ENCODE measurements around the gene LIMCH1. TPM values are rescaled to one million over a fixed set of nuclear protein-coding genes. Genes with fewer than 3 reads are reported as not detected.
"Not testable (repeated sequence)": the region's sequence is repeated elsewhere in the genome, so short reads cannot be mapped to it uniquely, and the experiment has no call there.

The LIMCH1 gene
- total RNA-seq, 1 experiment from 2014 or later, result 49.4 TPM

DNA sequence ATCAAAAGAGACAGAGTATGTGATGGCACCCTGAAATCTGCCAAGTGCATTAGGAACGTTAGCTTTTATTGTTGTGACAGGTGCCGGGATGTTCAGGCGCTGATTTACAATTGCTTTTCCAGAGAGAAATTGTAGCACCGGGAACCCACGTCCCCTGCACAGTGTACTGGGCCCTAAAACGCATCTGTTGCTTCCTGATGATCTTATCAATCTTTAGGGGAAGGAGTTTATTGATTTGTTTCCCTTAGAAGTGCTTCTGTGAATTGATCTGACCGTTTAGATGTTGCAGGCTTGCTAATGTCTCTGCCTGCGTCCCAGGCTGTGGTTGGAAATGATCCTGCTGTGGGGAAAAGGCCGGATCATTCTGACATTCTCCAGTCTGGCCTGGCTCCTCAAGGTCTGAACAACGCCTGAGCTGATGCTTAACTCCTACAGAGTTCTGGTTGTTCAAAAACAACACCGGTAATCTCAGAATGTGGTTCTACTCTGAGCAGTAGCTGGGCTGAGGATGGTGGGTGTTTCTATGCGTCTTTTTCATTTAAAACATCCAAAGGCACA, 193.7 kb downstream of the LIMCH1 start:
- no peak overlapping the region for H3K4me3 ChIP-seq
- DNase-seq, result no peak
- no peaks in the 10 kb centered on the region for H3K9me3 ChIP-seq
- no peaks in the 10 kb centered on the region for H3K27me3 ChIP-seq
- H3K36me3 ChIP-seq, result no peaks in the 10 kb centered on the region

DNA sequence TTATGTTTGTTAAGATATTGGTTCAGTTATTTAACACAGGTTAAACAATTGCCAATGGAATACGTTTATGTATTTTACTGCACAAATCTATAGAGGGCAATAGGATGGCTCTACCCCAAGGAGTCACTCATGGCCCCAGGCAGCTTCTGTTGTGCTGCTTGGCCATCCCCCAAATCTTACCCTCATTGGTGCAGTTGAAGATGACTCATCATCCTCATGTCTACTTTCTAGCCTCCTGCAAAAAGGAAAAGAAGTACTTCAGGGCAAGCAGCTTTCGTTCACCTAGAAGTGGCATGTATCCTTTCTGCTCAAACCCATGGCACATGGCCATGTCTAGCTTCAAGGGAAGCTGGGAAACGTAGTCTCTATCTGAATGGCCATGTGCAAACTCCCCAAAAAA, 196.4 kb downstream of the LIMCH1 start:
- no peak for DNase-seq
- no peaks in the 10 kb centered on the region for H3K27me3 ChIP-seq
- H3K9me3 ChIP-seq, result no peaks in the 10 kb centered on the region
- no peaks in the 10 kb centered on the region for H3K36me3 ChIP-seq
- H3K4me3 ChIP-seq, result no peak overlapping the region

DNA sequence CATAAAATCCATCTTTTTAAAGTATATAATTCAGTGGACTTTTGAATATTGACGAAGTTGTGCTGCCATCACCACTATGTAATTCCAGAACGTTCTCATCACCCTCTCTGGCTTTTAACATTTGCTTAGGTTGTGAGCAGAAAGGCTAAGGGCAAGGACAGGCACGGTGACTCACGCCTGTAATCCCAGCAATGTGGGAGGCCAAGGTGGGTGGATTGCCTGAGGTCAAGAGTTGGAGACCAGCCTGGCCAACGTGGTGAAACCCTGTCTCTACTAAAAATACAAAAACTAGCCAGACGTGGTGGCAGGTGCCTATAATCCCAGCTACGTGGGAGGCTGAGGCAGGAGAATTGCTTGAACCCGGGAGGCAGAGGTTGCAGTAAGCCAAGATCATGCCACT, 199.5 kb downstream of the LIMCH1 start:
- H3K4me3 ChIP-seq, H3K36me3 ChIP-seq, H3K27me3 ChIP-seq, H3K9me3 ChIP-seq: not testable (repeated sequence)
- DNase-seq, result peak; percentile 27

DNA sequence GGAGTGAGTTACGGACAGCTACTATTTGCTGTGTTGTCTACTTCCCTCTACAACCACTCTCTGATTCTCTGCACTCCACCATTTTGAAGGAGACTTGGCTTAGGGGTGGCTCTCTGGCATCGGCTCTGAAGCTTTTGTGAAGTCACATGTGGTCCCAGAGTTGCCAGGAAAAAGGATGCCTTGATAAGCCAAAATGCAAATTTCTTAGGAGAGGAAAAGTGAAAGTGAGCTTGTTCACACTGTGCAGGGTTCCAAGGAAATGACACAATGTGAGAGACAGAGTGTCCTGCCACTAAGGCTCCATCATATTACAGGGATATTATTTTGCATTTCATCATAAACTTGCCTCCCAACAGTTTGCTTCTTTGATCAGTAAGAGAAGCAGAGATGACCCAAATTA, 203.4 kb downstream of the LIMCH1 start:
- H3K27me3 ChIP-seq, result no peaks in the 10 kb centered on the region
- DNase-seq, result no peak
- H3K9me3 ChIP-seq, result no peaks in the 10 kb centered on the region
- H3K4me3 ChIP-seq, result no peak overlapping the region
- H3K36me3 ChIP-seq, result no peaks in the 10 kb centered on the region

DNA sequence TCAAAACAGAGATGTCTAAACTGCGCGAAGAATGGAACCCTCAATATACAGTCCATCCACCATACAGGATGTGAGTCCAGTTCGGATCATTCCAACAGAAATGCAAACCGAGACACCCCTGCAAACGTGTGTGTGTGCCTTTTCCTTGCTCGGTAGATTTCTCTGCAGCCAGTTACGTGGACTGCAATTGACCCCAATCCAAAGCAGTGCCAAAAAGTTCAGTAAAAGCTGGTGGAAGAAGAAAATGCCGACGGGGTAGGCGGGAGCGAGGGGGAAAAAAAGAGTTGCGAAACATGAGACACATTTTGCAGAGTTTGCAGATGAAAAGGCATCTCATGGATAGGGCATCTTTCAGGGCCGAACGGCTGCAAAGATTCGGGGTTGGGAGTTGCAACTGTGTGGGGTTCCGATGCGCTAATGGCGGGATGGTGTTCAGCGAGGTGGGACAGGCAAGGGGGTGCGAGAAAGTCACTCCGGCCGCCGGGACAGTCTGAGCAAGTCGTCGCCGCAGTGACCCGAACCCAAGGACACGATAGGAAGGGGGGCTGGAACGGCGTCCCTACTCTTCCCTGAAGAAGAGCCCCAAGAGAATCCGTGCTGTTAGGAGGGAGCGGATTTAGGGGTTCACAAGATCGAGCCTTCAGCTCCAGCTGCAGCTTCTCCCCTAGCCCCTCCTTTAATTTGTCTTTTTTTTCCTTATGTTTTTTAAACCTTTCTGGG, 206.8 kb downstream of the LIMCH1 start:
- Histone ChIP-seq H3K36me3 (no peaks in the 10 kb centered on the region), H3K27me3 (no peaks in the 10 kb centered on the region; the same call in 1 of the 2 replicates), H3K4me3 (no peak overlapping the region), H3K9me3 (no peaks in the 10 kb centered on the region)
- DNase-seq, result no peak

DNA sequence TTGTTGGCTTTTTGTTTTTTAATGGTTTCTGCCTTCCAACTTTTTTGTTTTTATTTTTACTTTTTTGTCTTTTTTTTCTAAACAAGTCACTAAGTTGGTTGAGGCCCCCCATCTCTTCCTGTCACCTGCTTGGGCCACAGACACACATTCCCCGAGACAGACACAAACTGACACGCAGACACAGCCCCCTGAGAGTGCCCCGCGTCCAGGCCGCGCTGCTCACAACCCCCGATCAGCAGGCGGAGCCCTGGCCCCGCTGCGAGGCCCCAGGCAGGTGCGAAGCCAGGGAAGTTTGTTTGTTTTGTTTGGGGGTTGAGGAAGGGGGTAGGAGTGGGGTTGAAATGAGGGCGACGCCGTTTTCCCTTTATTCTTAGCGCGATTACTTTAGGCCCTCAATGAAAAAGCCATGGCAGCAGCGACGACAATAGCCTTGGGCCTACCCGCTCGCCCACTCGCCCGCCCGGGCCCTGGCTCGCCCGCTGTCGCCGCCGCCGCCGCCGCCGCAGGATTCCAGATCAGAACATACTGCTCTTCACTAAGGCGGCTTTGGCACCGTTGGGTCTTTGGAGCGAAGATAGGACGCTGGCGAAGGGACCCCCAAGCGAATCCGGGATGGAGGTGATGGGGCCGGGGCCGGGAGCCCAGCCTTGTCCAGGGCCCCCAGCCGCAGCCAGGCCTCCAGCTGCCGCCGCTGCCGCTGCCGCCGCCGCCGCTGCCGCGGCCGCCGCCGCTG, 207.5 kb downstream of the LIMCH1 start:
- no peak overlapping the region for H3K4me3 ChIP-seq

DNA sequence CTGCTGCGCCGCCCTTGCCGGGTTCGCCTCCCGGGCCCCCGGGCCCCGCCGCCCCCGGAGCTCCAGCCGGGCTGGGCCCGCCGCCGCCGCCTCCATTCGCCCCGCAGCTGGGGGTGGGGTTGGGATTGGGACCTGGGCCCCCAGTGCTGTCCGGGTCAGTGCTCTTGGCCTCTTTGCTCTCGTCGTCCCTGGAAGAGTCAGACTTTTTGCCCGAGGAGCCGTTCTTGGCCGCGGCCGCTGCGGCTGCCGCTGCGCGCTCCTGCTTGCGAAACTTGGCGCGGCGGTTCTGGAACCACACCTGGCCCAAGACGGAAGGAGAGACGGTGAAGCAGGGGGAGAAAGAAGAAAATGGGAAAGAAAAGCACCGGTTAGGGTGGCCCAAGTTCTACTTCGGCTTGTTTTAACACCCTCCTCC, 208.1 kb downstream of the LIMCH1 start:
- H3K9me3 ChIP-seq, result no peaks in the 10 kb centered on the region
- DNase-seq, result no peak
- H3K36me3 ChIP-seq, result no peaks in the 10 kb centered on the region
- no peaks in the 10 kb centered on the region; the same call in 1 of the 2 replicates for H3K27me3 ChIP-seq
- H3K4me3 ChIP-seq, result no peak overlapping the region

More for the DNA sequence above, 207.5 kb downstream of the LIMCH1 start:
- no peaks in the 10 kb centered on the region for H3K36me3 ChIP-seq
- DNase-seq, result no peak
- H3K27me3 ChIP-seq, result no peaks in the 10 kb centered on the region; the same call in 1 of the 2 replicates
- no peaks in the 10 kb centered on the region for H3K9me3 ChIP-seq

DNA sequence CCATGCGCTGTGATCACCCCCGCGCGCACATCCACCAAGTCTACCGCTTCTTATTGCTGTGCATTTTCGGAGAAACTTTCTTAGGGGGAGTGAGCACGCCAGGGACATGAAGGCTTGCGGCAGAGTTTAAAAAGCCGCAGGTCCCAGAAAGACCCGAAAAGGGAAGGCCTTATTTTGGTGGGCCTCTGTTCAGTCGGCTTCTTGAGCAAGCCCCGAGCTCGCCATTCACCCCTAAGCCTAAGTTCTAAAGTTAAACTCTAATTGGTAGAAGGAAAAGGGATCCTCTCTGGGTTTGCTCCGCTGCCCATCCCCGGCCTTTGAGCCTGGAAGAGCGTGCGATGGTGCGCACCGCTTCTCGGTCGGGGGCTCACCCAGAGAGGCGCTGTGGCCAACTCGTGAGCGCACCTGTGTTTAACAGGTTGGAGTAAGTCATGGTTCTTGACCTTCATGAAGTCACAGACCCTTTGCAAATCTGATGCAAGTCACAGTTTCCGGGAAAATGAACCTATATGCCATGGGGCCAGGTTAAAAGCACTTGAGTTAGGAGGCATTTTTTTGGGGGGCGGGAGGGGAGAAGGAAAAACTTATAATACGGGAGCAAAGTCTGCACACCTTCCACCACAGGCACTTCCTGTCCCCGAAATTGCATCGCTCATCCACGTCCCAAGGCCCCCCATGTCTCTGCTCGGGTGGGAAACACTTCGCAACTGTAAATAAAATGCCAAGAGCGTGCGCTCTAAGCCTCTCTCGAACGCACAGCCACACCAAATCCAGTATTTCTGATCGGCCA, 208.7 kb downstream of the LIMCH1 start:
- Histone ChIP-seq H3K9me3 (no peaks in the 10 kb centered on the region), H3K27me3 (no peaks in the 10 kb centered on the region; the same call in 1 of the 2 replicates), H3K36me3 (no peaks in the 10 kb centered on the region), H3K4me3 (no peak overlapping the region)
- no peak for DNase-seq

DNA sequence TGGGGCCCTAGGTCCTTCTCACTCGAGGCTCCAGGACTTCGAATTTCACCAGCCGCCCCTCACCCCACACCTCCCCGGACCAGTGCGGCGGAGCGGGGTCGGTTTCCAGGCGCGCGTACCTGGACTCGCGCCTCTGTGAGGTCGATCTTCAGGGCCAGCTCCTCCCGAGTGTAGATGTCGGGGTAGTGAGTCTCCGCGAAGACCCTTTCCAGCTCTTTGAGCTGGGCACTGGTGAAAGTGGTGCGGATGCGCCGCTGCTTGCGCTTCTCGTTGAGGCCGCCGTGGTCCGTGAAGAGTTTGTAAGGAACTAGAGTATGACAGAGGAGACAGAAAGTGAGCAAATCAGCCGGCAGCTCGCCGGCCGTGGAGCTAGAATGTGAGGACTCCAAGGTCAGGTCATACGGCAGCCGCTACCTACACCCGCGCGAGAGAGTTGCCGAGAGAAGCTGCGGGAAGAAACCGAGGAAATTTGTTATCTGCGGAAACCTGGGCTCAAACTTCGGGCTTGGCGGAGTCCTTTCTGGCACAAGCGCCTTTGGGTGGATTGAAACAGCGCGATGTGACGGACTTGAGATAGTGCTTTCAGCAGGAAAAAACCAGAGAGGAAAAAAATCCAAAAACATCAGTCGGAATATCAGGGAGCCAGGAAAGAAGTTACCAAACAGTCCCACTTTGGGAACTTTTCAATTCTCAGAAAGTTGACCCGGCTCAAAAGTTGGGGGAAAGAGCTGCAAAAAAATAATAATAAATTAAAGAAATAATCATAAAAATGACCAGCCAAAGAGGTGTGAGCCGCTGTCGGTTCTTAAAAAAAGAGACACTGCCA, 209.5 kb downstream of the LIMCH1 start:
- Histone ChIP-seq H3K27me3 (no peaks in the 10 kb centered on the region; the same call in 1 of the 2 replicates), H3K4me3 (no peak overlapping the region), H3K36me3 (no peaks in the 10 kb centered on the region), H3K9me3 (no peaks in the 10 kb centered on the region)
- DNase-seq, result no peak

DNA sequence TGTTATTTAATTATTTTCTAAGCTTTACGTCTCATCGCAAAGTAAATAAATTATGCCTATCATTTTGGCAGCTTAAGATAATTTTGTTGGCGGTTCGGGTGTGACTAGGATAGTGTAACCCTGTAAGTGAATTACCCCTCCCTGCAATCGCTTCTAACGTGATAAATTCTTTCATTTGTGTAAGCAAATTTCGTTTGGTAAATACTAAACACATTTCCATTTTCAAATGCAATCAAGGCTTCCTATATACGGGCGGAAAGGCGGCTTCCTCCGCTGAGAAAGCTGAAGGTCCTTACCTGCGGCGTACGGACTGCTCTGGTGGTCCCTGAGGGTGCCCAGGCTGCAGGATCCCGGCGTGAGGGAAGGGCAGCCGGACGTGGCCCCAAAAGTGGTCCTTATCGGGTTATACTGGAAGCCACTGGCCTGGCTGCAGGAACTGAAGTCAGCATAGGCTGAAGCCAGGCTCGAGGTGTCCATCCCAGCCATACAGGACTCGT, 210.2 kb downstream of the LIMCH1 start:
- Histone ChIP-seq H3K36me3 (no peaks in the 10 kb centered on the region), H3K4me3 (no peak overlapping the region), H3K9me3 (no peaks in the 10 kb centered on the region), H3K27me3 (peaks cover under 1% of the 10 kb centered on the region; the same call in 1 of the 2 replicates)
- DNase-seq, result no peak

DNA sequence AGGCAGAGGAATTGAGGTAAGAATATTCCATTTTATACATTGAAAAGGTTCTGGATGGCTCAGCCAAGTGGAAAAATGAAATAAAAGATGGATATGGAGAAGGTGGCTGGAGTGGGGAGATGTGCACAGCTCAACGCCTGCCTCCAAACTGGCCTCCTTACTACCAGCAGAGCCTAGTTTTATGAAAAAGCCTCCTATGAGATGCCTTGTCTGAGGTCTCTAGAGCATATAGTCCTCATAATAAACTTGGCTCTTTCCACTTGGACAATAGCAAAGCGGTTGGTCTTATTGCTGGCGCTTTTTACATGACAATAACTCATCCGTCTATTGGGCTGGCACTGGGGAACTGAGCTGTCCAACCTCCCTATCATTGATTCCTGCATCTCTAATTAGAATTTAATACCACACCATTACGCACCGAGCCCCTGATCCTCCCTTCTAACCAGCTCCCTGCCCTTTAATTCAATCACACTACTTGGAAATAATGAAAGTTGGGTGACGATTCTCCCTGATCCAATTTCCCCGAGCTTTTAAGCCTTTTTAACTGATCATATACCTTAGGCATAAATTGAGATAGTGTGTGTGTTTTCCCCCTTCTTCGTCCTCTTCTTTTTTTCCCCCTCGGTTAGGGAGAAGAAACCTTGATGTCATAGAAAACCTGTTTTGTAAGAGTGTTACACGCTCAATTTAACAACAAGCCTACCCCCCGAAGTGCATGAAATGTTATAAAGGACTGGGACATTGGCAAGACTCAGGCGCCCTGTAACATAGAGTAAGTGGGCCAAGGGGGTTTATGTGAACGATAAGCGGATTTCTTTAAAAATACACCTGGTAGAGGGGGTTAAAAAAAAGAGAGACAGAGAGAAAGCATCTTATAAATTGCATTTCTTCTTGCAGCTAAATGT, 210.9 kb downstream of the LIMCH1 start, which contains the start of gene PHOX2B:
Gene PHOX2B (minus strand): TSS at position 155 of the 905 bp plus-strand sequence. CDS start 115 bp downstream, at position 40.
- DNase-seq, result no peak
- Histone ChIP-seq H3K4me3 (no peak within 1 kb of the TSS), H3K9me3 (no peaks in the 10 kb centered on the region), H3K27me3 (peaks cover 3% of the 10 kb centered on the region; the same call in 1 of the 2 replicates), H3K36me3 (no peaks in the 10 kb centered on the region)

DNA sequence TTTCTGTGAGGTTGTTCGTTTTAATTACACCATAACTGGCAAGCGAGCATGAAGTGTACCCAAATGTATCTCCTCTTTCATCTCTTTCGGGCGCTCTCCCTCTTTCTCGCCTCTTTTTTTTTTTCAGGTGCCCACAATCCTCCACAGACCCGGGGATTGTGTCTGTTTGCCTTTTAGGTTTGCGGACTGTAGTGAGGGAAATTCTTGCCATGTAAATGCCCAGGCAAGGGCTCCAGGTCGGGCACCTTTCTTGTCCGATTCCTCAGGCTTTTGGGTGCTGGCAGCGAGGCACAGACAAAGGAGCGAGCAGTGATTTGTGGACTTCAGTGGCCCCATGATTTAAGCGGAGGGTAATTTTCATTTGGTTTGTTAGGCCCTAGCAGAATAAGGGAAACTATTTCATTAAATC, 211.7 kb downstream of the LIMCH1 start:
- Histone ChIP-seq H3K27me3 (peaks cover 3% of the 10 kb centered on the region; the same call in 1 of the 2 replicates), H3K36me3 (no peaks in the 10 kb centered on the region), H3K4me3 (no peak overlapping the region), H3K9me3 (no peaks in the 10 kb centered on the region)
- DNase-seq, result no peak

All from MG63 (cell line).